Stimulated activated CD4-positive, alpha-beta T cell treated with anti-CD3 and anti-CD28 coated beads, Interleukin-1b, Interleukin-23, amount 100 ng/mL, for 1 hour (primary cell): ENCODE data around the gene CPSF4L.
"Not testable (repeated sequence)": the region's sequence is repeated elsewhere in the genome, so short reads cannot be mapped to it uniquely, and the experiment has no call there.

Experiments
- DNase-seq, 2 donors: peaks; one replicate each; pipeline ENCODE4 v3.0.0-alpha.2; 2020; ENCODE audit warnings: low read depth in 2 of 2

Gene CPSF4L

GRCh38 chr17:73268582-73269328 lies 7.1 kb upstream of the CPSF4L start:
- no peak for DNase-seq

DNA sequence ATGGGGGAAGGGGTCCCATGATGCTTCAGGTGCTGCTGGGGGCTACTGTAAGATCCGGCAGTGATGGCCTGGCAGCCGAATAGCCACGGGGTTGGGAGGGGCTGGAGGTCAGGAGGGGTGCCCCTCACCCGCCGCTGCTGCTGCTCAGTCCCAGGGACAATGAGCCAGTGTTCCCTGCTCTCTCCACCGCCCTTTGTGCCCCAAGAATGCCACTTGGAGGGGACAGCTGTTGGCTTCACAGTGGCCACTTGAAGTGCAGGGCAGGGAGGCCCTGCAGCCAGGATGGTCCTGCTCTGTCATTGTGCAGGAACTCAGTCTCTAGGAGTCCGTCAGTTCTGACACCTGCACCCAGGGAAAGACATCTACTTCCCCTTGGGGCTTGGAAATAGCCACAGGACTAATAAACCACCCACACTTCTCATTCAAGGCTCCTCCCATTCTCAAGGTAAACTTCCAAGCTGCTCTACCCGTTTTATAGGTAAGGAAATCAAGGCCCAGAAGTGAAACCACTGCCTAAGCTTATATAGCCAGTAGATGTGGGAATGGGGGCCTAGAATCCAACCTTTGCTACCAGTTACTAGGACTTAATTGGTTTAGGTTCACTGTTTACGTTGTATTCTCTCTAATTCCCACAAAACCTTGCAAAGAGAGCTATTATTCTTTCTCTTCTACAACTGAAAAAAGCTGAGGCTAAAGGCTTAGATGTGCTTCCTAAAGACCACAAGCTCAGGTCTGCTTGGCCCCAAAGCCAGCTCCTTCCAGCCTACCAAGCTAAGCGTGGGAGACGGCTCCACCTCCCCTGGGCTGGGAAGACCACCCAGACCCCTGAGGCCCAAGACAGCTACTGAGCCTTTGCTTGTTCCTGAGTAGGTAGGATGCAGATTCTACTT lies 6.2 kb upstream of the CPSF4L start:
- no peak for DNase-seq

DNA sequence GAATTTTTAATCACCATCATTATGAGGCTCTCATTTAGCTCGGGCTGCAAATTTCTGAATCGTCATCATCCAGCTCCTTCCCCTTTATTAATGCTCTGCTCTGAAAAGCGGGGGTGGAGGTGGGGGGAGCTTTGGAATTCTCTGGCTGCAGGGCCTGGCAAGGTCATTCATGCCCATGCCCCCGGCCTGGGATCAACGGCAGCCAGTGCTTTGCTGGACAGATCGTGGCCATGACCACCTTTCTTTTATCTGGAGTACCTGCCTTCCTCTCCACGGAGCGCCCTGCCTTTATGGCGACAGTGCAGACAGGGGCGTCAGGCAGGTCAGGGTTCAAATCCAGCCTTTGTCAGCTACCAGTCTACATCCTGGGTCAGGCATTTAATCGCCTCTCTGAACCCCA lies 5.1 kb upstream of the CPSF4L start:
- DNase-seq = no peak

DNA sequence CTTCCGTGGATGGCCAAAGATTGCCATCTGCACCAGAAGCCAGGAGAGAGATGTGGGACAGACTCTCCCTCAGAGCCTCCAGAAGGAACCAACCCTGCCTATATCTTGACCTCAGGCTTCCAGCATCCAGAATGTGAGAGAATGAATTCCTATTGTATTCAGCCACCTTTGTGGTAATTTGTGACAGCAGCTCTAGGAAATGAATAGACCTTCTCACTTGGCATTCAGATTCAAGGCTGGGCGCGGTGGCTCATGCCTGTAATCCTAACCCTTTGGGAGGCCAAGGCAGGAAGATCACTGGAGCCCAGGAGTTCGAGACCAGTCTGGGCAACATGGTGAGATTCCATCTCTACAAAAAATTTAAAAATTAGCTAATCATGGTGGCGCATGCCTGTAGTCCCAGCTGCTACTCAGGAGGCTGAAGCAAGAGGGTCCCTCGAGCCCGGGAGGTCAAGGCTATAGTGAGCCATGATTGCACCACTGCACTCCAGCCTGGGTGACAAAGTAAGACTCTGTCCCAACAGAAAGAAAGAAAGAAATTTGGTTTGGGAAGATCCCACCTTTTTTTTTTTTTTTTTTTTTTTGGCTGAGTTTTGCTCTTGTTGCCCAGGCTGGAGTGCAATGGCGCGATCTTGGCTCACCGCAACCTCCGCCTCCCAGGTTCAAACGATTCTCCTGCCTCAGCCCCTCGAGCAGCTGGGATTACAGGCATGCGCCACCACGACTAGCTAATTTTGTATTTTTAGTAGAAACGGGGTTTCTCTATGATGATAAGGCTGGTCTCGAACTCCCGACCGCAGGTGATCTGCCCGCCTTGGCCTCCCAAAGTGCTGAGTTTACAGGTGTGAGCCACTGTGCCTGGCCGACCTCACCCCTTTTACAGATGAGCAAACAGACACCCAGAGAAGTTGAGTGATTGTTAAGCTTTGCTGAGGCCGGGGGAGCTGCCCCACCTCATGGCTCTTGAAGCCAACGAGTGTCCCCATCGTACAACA lies 4.3 kb upstream of the CPSF4L start:
- DNase-seq = no peak

DNA sequence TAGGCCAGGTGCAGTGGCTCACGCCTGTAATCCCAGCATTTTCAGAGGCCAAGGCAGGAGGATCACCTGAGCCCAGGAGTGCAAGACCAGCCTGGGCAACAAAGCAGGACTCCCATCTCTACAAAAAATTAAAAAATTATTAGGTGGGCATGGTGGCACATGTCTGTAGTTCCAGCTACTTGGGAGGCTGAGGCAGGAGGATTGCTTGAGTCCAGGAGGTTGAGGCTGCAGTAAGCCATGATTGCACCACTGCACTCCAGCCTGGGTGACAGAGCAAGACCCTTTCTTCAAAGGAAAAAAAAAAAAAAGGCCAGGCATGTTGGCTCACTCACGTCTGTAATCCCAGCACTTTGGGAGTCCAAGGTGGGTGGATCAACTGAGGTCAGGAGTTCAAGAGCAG lies 2.8 kb upstream of the CPSF4L start:
- not testable (repeated sequence) for DNase-seq

GRCh38 chr17:73262676-73263642 lies 1.3 kb upstream of the CPSF4L start:
- no peak for DNase-seq

- no peak for DNase-seq
These were observed 434 bp upstream of the CPSF4L start for GRCh38 chr17:73261952-73262675.

- DNase-seq = no peak
These were observed 4.2 kb downstream of the CPSF4L start for GRCh38 chr17:73257516-73257915.

DNA sequence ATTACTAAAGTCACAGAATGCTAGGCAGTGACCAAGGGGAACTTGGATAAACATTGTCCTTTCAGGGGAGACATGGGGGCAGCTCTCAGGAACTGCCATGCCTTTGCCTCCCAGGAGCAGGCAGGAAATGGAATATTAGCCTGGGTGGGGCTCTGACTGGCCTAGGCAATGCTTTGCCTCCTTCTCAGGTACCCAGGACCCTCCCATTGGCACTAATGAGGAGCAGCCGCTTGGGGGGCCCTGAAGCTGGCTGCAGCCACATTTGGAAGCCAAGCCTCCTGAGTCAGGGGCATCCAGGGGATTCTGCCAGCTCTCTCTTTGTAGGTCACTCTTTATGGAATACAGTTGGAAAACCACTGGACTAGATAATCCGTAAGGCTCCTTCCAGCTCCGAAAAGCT lies 5.5 kb downstream of the CPSF4L start:
- no peak for DNase-seq

DNA sequence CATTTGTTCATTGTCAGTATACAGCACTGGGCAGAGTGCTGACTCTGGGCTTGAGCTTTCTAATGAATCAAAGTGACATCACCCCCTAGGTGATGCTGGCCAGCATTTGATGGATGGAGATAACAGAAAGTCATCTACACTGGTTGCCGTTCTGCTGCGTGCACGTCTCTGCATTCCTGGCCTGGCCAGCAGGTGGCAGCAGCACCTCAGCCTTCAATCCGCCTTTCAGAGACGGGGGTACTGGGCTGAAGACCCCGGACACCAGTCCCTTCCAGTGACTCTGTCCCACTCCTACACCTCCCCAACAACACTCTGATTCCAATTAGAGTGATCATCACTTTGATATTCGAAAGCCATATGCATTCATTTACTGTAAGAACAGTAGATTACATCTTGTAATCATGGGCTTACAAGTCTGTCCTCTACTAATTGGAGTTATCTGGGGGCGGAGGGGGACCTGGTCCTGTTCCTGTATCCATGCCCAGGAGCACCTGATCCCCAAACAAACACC lies 6.0 kb downstream of the CPSF4L start:
- peak in 1 of 2 donors; percentile 24 for DNase-seq

DNA sequence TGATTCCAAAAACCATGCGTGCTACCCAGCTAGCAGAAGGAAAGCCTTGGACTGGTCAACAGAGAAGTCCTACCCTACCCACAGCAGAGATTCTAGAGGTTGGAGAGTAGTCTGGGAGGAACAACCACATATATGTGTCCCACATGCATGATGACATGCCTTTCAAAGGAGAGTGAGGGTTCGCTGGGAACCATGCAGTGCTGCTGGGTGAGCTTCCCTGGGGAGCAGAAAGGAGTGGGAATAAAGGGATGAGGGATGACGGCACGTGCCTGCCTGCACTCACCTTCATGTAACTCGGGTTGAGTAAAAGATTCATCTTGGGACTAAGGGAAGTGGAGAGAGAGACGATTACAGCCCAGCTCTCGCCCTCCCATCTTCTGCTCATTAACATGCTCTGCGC lies 9.8 kb downstream of the CPSF4L start:
- DNase-seq = no peak

DNA sequence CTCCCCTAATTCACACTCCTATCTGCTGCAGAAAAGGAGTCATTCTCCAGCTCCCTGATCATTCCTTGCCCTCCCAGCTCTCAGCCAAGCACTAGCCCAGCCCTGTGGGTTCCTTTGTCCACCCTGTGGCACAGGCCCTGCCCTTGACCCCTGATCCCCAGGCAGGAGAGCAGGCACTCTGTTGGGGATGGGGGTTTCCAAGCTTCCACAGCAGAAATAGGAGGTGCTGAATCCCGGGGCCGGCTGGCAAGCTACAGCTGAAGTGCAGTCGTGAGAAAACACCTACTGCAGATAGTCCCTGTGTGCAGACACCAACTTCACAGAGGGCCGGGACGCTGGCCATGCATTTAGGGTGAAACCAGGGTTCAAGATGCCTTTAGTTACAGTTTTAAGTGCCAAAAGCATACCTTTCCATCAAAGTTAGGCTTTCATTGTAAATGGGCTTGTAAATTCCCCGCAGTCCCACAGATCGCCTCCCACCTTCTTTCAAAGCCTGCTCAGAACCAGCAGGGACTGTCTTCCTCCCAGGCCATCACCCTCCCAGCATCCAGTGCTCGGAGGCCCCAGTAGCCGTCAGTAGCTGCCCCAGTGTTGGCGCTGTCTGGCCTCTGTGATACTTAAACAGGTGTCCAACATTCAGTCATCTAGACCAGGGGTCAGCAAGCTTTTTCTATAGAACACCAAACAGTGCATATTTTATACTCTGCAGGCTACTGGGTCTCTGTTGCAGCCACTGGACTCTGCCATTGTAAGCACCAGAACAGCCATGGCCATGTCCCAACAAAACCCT lies 10.6 kb downstream of the CPSF4L start:
- no peak for DNase-seq

DNA sequence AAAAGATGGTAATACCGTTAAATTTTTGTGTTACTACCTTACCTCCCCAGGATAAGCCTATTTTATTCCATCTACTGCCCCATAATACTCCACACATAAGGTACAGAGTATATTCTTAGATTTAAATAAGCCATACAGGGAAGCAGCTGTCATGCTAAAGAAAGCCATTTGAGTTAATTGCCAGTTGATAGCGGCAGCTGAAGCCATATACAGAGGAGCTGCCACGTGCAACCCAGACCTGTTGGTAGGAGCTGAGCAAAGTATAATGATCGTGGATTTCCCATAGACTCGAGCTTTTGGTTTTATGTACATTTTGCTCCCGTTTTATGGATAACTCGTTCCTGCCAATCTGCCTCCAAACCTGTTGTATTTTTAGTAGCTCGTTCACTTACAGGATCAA lies 12.0 kb downstream of the CPSF4L start:
- no peak for DNase-seq

DNA sequence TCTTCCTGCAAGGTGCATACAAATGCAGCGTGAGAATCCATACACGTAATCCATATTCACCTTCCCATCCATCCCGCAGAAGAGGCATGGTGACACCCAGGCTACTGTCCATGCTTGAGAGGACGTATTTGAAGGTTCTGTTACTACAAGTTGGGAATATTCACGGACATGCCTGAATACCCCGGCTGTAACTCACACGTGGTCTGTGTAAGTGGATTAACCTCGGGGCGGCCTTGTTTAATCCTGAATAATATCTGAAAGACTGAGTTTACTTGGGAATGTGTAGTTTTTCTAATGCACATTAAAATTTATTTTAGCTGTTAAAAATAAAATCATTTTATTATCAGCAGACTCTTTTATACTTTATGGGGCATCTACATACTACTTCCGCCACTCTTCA lies 13.1 kb downstream of the CPSF4L start:
- no peak for DNase-seq

- DNase-seq = no peak
These were observed 14.0 kb downstream of the CPSF4L start for GRCh38 chr17:73247726-73248125.

DNA sequence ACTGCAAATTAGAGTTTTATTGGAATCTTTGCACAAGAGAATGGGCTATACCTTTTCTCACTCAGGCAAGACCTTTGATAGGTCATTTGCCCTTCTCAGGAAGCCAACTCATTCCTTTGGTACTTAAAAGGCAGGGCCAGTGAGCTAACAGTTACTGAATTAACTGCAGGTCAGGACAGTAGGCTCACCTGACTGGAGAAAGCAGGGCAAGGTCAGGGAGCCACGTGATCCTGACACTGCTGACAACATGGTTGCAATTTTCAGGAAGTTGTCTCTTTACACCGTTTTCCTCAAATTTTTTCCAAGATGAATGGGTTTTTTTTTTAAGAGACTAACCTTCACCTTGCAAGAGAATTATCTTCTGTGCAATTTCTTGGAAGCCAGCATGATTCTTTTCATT lies 21.1 kb downstream of the CPSF4L start:
- DNase-seq = no peak

- no peak for DNase-seq
These were observed 24.0 kb downstream of the CPSF4L start for GRCh38 chr17:73237714-73238113.

DNA sequence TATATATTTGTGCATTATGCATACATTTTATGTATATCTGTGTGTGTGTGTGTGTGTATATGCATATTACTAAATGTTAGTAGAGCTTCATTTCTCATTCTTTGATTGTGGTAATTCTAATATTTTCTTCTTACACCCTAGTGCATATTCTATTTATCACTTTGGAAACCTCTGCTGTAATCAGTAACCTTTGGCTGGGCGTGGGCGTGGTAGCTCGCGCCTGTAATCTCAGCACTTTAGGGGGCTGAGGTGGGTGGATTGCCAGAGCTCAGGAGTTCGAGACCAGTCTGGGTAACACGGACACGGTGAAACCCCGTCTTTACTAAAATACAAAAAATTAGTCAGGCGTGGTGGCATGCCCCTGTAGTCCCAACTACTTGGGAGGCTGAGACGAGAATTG lies 26.9 kb downstream of the CPSF4L start:
- no peak for DNase-seq
